BLaER1 (cell line): ENCODE data around the gene ADGRA1.
"Not testable (repeated sequence)": the region's sequence is repeated elsewhere in the genome, so short reads cannot be mapped to it uniquely, and the experiment has no call there.

ENCODE experiments used
- H3K27ac ChIP-seq: shearing (Covaris generic); formaldehyde crosslinking; 2 replicates; pipeline ENCODE4 v1.8.1; 2022
- H3K27me3 ChIP-seq: shearing (Covaris generic); formaldehyde crosslinking; 2 replicates; pipeline ENCODE4 v1.8.1; 2022
- H3K36me3 ChIP-seq: shearing (Covaris generic); formaldehyde crosslinking; 2 replicates; pipeline ENCODE4 v1.8.1; 2022
- H3K4me1 ChIP-seq: shearing (Covaris generic); formaldehyde crosslinking; 2 replicates; pipeline ENCODE4 v1.8.1; 2022
- H3K4me2 ChIP-seq: shearing (Covaris generic); formaldehyde crosslinking; 2 replicates; pipeline ENCODE4 v1.8.1; 2022
- H3K4me3 ChIP-seq: shearing (Covaris generic); formaldehyde crosslinking; 2 replicates; pipeline ENCODE4 v1.8.1; 2022
- H3K9ac ChIP-seq: shearing (Covaris generic); formaldehyde crosslinking; 2 replicates; pipeline ENCODE4 v1.8.1; 2022
- H3K9me3 ChIP-seq: shearing (Covaris generic); formaldehyde crosslinking; 2 replicates; pipeline ENCODE4 v1.8.1; 2022
- H4K20me1 ChIP-seq: shearing (Covaris generic); formaldehyde crosslinking; 2 replicates; pipeline ENCODE4 v1.8.1; 2022
- Cebpa-rat ChIP-seq: shearing (Covaris generic); IDR thresholded peaks from 2 replicates; pipeline ENCODE4 v1.8.1; 2022

ADGRA1 gene

GRCh38 chr10:133150656-133151055, 62.9 kb downstream of the ADGRA1 start:
- H3K27me3 ChIP-seq, result no peaks in the 10 kb centered on the region
- no peaks in the 10 kb centered on the region for H4K20me1 ChIP-seq
- no peak overlapping the region for H3K27ac ChIP-seq

GRCh38 chr10:133151071-133151470, 63.3 kb downstream of the ADGRA1 start:
- not testable (repeated sequence) for H3K27me3 ChIP-seq, H3K4me2 ChIP-seq, H3K4me1 ChIP-seq, H3K9ac ChIP-seq, H3K27ac ChIP-seq, H3K36me3 ChIP-seq, H4K20me1 ChIP-seq, H3K4me3 ChIP-seq
- H3K9me3 ChIP-seq, result peaks cover 15% of the 10 kb centered on the region

More at GRCh38 chr10:133150656-133151055, 62.9 kb downstream of the ADGRA1 start:
- H3K9me3 ChIP-seq, result peaks cover 15% of the 10 kb centered on the region
- no peak overlapping the region for H3K9ac ChIP-seq
- TF ChIP-seq Cebpa-rat, result no peak
- no peak overlapping the region for H3K4me3 ChIP-seq
- H3K4me2 ChIP-seq, result no peak overlapping the region
- no peaks in the 10 kb centered on the region for H3K36me3 ChIP-seq
- H3K4me1 ChIP-seq, result no peaks in the 10 kb centered on the region

- TF ChIP-seq Cebpa-rat, result no peak
- peaks cover 15% of the 10 kb centered on the region for H3K9me3 ChIP-seq
- H4K20me1 ChIP-seq, result no peaks in the 10 kb centered on the region
- no peak overlapping the region for H3K4me3 ChIP-seq
- H3K9ac ChIP-seq, result no peak overlapping the region
- no peaks in the 10 kb centered on the region for H3K36me3 ChIP-seq
- no peaks in the 10 kb centered on the region for H3K27me3 ChIP-seq
- H3K27ac ChIP-seq, result no peak overlapping the region
- H3K4me2 ChIP-seq, result no peak overlapping the region
- no peaks in the 10 kb centered on the region for H3K4me1 ChIP-seq
Observed at GRCh38 chr10:133151543-133151972, 63.8 kb downstream of the ADGRA1 start.

- no peak for TF ChIP-seq Cebpa-rat
- peaks cover 15% of the 10 kb centered on the region for H4K20me1 ChIP-seq
- H3K4me2 ChIP-seq, result no peak overlapping the region
- H3K4me1 ChIP-seq, result peaks cover 11% of the 10 kb centered on the region
- no peaks in the 10 kb centered on the region for H3K36me3 ChIP-seq
- H3K4me3 ChIP-seq, result no peak overlapping the region
- H3K27ac ChIP-seq, result no peak overlapping the region
- peaks cover 9% of the 10 kb centered on the region; the same call in 1 of the 2 replicates for H3K27me3 ChIP-seq
- H3K9ac ChIP-seq, result no peak overlapping the region
- 0 out of 2 replicates have a peak, but pooled peaks cover 3% of the 10 kb centered on the region for H3K9me3 ChIP-seq
Observed at GRCh38 chr10:133154411-133154810, 66.7 kb downstream of the ADGRA1 start.

- Histone ChIP-seq H3K4me1 (peaks cover 14% of the 10 kb centered on the region), H3K36me3 (no peaks in the 10 kb centered on the region), H3K9me3 (no peaks in the 10 kb centered on the region), H3K4me3 (no peak overlapping the region), H3K4me2 (no peak overlapping the region), H3K27me3 (peaks cover 11% of the 10 kb centered on the region; the same call in 1 of the 2 replicates), H4K20me1 (peaks cover 18% of the 10 kb centered on the region), H3K9ac (no peak overlapping the region), H3K27ac (no peak overlapping the region)
- no peak for TF ChIP-seq Cebpa-rat
Observed at GRCh38 chr10:133154996-133155778, 67.5 kb downstream of the ADGRA1 start.

GRCh38 chr10:133156674-133157579, 69.2 kb downstream of the ADGRA1 start:
- H3K4me1 ChIP-seq, result peaks cover 31% of the 10 kb centered on the region
- peaks cover 28% of the 10 kb centered on the region for H3K27me3 ChIP-seq
- no peaks in the 10 kb centered on the region for H3K36me3 ChIP-seq
- no peak overlapping the region for H3K27ac ChIP-seq
- no peaks in the 10 kb centered on the region for H3K9me3 ChIP-seq
- H3K9ac ChIP-seq, result no peak overlapping the region
- no peak overlapping the region for H3K4me2 ChIP-seq
- peaks cover 34% of the 10 kb centered on the region for H4K20me1 ChIP-seq
- TF ChIP-seq Cebpa-rat, result no peak
- no peak overlapping the region for H3K4me3 ChIP-seq

GRCh38 chr10:133157662-133158436, 70.1 kb downstream of the ADGRA1 start:
- Histone ChIP-seq H3K27ac (no peak overlapping the region), H3K36me3 (no peaks in the 10 kb centered on the region), H3K27me3 (peaks cover 36% of the 10 kb centered on the region), H3K4me1 (peaks cover 40% of the 10 kb centered on the region), H4K20me1 (peaks cover 37% of the 10 kb centered on the region), H3K4me2 (no peak overlapping the region), H3K4me3 (no peak overlapping the region), H3K9me3 (no peaks in the 10 kb centered on the region), H3K9ac (no peak overlapping the region)
- no peak for TF ChIP-seq Cebpa-rat

- Histone ChIP-seq H3K4me1 (peaks cover 46% of the 10 kb centered on the region), H3K4me2 (no peak overlapping the region), H4K20me1 (peaks cover 37% of the 10 kb centered on the region), H3K36me3 (no peaks in the 10 kb centered on the region), H3K9me3 (no peaks in the 10 kb centered on the region), H3K9ac (no peak overlapping the region), H3K4me3 (no peak overlapping the region), H3K27ac (no peak overlapping the region), H3K27me3 (peaks cover 36% of the 10 kb centered on the region)
- TF ChIP-seq Cebpa-rat, result no peak
Observed at GRCh38 chr10:133158437-133158755, 70.7 kb downstream of the ADGRA1 start.

GRCh38 chr10:133158756-133159610, 71.3 kb downstream of the ADGRA1 start:
- no peak overlapping the region for H3K4me3 ChIP-seq
- peaks cover 51% of the 10 kb centered on the region for H3K4me1 ChIP-seq
- H3K4me2 ChIP-seq, result peak overlapping the region; percentile 57
- H3K27me3 ChIP-seq, result peaks cover 36% of the 10 kb centered on the region
- H4K20me1 ChIP-seq, result peaks cover 37% of the 10 kb centered on the region
- H3K9me3 ChIP-seq, result no peaks in the 10 kb centered on the region
- H3K27ac ChIP-seq, result no peak overlapping the region
- no peak for TF ChIP-seq Cebpa-rat
- no peaks in the 10 kb centered on the region for H3K36me3 ChIP-seq
- no peak overlapping the region for H3K9ac ChIP-seq
